ENCODE measurements around the gene CTIF.

Gene CTIF

DNA sequence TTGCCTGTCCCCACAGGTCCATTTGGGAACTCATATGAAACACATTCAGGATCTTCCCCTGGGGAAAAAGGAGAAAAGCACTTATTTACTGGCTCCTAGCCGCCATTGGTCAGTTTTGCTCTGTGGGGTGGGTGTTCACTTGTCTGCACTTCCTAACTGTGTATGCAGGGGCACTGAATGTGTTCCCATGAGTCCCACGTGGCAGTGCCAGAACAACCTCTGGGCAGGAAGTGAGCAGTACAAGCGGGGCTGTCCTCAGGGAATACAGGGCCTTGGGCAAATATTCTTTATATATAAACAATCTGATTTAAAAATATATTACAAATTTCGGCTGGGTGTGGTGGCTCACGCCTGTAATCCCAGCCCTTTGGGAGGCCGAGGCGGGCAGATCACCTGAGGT lies 21.8 kb upstream of the CTIF start:
- Histone ChIP-seq H3K4me3 (ENCODE audit: low read depth, low read length) (no peak overlapping the region), H3K27ac (no peak overlapping the region), H3K36me3 (replicated peaks) (no peaks in the 10 kb centered on the region), H3K27me3 (replicated peaks) (no peaks in the 10 kb centered on the region)
- no peak for DNase-seq
- in situ Hi-C loops (cut with HindIII; ENCODE audit: low pct_ligation_motif_present, low sequenced_read_pairs) = no loop called here
- TF ChIP-seq, protein P1, sequence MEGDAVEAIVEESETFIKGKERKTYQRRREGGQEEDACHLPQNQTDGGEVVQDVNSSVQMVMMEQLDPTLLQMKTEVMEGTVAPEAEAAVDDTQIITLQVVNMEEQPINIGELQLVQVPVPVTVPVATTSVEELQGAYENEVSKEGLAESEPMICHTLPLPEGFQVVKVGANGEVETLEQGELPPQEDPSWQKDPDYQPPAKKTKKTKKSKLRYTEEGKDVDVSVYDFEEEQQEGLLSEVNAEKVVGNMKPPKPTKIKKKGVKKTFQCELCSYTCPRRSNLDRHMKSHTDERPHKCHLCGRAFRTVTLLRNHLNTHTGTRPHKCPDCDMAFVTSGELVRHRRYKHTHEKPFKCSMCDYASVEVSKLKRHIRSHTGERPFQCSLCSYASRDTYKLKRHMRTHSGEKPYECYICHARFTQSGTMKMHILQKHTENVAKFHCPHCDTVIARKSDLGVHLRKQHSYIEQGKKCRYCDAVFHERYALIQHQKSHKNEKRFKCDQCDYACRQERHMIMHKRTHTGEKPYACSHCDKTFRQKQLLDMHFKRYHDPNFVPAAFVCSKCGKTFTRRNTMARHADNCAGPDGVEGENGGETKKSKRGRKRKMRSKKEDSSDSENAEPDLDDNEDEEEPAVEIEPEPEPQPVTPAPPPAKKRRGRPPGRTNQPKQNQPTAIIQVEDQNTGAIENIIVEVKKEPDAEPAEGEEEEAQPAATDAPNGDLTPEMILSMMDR (IDR thresholded peaks at IDR 0.05; ENCODE audit: low read depth, low read length, missing control alignments) = no peak

DNA sequence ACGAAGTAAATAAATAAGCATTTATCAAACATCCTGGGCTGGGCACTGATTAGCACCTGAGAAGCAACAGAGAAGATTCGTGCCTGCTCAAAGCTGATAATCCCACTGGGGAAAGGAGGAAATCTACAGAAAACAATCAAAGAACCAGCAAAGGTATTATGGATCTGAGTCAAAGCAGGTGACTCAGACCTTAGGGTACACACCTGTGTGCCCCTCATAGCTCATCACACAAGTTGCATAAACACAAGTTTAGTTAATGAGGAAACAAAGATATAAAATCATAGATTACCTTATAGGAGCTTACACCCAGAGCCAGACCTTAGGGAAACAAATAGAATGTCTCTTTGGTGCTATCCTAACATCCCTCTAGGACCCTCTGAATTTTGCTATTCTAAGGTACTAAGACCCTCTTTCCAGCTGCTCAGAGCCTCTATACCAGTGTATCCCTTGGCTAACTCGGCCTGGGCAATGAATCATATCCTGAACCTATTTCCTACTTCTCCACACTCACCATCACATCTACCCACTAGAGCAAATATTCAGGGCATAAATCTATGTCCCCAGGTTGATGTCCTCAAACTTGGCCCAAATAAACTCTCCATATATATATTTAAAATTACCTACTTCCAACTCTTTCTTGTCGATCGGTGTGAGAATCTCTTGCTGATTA lies 19.3 kb upstream of the CTIF start:
- no peak for DNase-seq

DNA sequence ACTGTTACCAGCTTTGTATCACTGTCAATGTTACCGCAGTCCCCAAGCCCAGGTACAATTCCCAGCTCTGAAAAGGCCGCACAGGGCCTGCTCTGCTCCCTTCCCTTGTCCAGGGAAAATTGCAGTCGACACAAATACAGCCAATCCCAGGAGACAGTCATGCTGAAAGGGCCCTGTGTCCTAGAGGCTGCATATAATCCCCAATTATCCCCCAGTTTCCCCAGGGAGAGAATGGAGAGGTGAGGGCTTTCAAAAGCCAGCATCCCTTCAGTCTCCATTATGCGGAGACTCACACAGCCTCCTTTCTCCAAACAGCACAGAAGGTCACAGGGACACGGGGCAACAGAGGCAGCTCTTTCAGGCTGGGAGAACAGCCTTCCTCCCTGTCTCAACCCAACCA lies 17.1 kb upstream of the CTIF start:
- H3K27ac ChIP-seq = no peak overlapping the region
- TF ChIP-seq, protein P1 (IDR thresholded peaks at IDR 0.05; ENCODE audit: low read depth, low read length, missing control alignments) = no peak
- in situ Hi-C loops (cut with HindIII; ENCODE audit: low pct_ligation_motif_present, low sequenced_read_pairs) = no loop called here

More for the DNA sequence above, 19.3 kb upstream of the CTIF start:
- Histone ChIP-seq H3K36me3 (replicated peaks) (no peaks in the 10 kb centered on the region), H3K27me3 (replicated peaks) (no peaks in the 10 kb centered on the region), H3K27ac (no peak overlapping the region), H3K4me3 (ENCODE audit: low read depth, low read length) (no peak overlapping the region)
- in situ Hi-C loops (cut with HindIII; ENCODE audit: low pct_ligation_motif_present, low sequenced_read_pairs) = no loop called here
- TF ChIP-seq, protein P1 (IDR thresholded peaks at IDR 0.05; ENCODE audit: low read depth, low read length, missing control alignments) = no peak

DNA sequence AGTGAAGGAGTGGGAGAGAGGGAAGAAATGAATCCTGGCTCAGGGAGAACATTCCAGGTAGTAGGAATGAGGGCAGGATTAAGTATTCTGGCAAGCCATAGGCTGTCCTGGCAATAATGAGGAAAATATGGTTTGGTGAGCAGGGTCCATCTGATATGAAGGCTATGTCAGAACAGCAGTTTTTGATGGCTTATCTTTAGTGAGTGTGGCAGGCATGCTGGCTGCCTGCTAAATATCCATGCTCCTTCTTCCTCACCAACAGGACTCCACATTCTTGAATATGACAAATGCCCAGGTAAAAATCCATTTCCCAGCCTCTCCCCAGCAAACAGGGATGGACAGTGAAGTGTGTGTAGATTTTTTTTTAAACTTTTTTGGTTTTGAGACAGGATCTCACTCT lies 13.2 kb upstream of the CTIF start:
- DNase-seq = no peak
- no peaks in the 10 kb centered on the region for H3K27me3 ChIP-seq (replicated peaks)
- TF ChIP-seq, protein P1 (IDR thresholded peaks at IDR 0.05; ENCODE audit: low read depth, low read length, missing control alignments) = no peak
- H3K27ac ChIP-seq = no peak overlapping the region
- H3K36me3 ChIP-seq (replicated peaks) = no peaks in the 10 kb centered on the region
- H3K4me3 ChIP-seq (ENCODE audit: low read depth, low read length) = no peak overlapping the region
- in situ Hi-C loops (cut with HindIII; ENCODE audit: low pct_ligation_motif_present, low sequenced_read_pairs) = no loop called here

More for the DNA sequence above, 17.1 kb upstream of the CTIF start:
- H3K4me3 ChIP-seq (ENCODE audit: low read depth, low read length) = no peak overlapping the region
- DNase-seq = no peak
- no peaks in the 10 kb centered on the region for H3K36me3 ChIP-seq (replicated peaks)
- H3K27me3 ChIP-seq (replicated peaks) = no peaks in the 10 kb centered on the region

DNA sequence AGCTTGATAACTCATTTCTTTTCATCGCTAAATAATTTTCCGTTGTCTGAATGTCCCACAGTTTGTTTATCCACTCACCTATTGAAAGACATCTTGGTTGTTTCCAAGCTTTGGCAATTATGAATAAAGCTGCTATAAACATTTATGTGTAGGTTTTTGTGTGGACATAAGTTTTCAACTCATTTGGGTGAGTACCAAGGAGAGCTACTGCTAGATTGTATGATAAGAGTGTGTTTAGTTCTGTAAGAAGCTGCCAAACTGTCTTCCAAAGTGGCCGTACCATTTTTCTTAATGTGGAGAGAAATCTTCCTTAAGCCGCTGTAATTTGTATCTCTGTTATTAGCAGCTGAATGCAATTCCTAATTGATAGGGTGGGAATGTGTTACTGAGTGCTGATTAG lies 11.4 kb upstream of the CTIF start:
- in situ Hi-C loops (cut with HindIII; ENCODE audit: low pct_ligation_motif_present, low sequenced_read_pairs) = no loop called here
- no peak overlapping the region for H3K27ac ChIP-seq
- no peaks in the 10 kb centered on the region for H3K27me3 ChIP-seq (replicated peaks)
- no peak overlapping the region for H3K4me3 ChIP-seq (ENCODE audit: low read depth, low read length)
- TF ChIP-seq, protein P1 (IDR thresholded peaks at IDR 0.05; ENCODE audit: low read depth, low read length, missing control alignments) = no peak
- H3K36me3 ChIP-seq (replicated peaks) = no peaks in the 10 kb centered on the region
- DNase-seq = no peak

DNA sequence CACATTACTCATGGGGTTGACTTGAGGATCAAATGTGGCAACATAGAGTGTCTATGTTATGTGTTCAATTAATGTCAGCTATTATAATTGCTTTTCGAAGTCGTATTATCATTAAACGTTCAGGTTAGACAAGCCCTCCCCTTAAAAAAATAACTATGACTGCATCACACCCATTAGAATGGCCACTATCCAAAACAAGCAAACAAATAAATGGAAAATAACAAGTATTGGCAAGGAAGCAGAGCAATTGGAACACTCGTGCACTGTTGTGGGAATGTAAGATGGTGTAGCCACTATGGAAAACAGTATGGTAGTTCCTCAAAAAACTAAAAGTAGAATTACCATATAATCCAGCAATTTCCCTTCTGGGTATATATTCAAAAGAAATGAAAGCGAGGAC lies 10.0 kb upstream of the CTIF start:
- TF ChIP-seq, protein P1 (IDR thresholded peaks at IDR 0.05; ENCODE audit: low read depth, low read length, missing control alignments) = no peak
- no peak overlapping the region for H3K27ac ChIP-seq
- no peaks in the 10 kb centered on the region for H3K36me3 ChIP-seq (replicated peaks)
- no peak for DNase-seq
- no peak overlapping the region for H3K4me3 ChIP-seq (ENCODE audit: low read depth, low read length)
- in situ Hi-C loops (cut with HindIII; ENCODE audit: low pct_ligation_motif_present, low sequenced_read_pairs) = no loop called here
- no peaks in the 10 kb centered on the region for H3K27me3 ChIP-seq (replicated peaks)

All from brain microvascular endothelial cell (primary cell).